SK-N-MC (cell line): ENCODE results near the gene KLF8.

Experiments used
- EZH2 ChIP-seq: fragments of 200-600 bp; sonication (generic); IDR thresholded peaks from one replicate; pipeline ENCODE4 v1.6.1; 2017; ENCODE audit warnings: antibody characterized with exemption
- FOXP2 ChIP-seq: optimal IDR thresholded peaks from 2 replicates; pipeline ENCODE3; 2011; ENCODE audit warnings: mild to moderate bottlenecking, moderate library complexity; ENCODE audit not compliant: insufficient read depth; ENCODE audit errors: extremely low read length, control extremely low read depth
- POLR2AphosphoS5 ChIP-seq: IDR thresholded peaks from 2 replicates; pipeline ENCODE4 v1.6.1; 2012; ENCODE audit warnings: mild to moderate bottlenecking, low read depth, low read length, borderline replicate concordance

- TF ChIP-seq EZH2 (no peak), POLR2AphosphoS5 (no peak), FOXP2 (no peak)
Measured at GRCh38 chrX:56233682-56234081, 1.5 kb downstream of the KLF8 start.
